Left ventricle myocardium inferior (tissue), 1 donor: ENCODE measurements around the gene GRIK4. TPM values are rescaled to one million over a fixed set of nuclear protein-coding genes. Genes with fewer than 3 reads are reported as not detected.

Source experiments
- DNase-seq: peaks from one replicate; pipeline ENCODE4 v3.0.0-alpha.2; 2020
- H3K27ac ChIP-seq: fragments of 200-600 bp; replicated peaks from 2 replicates; pipeline ENCODE4 v1.8.0; 2021
- H3K27me3 ChIP-seq: fragments of 200-600 bp; 2 replicates; pipeline ENCODE4 v1.8.0; 2021; ENCODE audit warnings: low read depth
- H3K36me3 ChIP-seq: fragments of 200-600 bp; 2 replicates; pipeline ENCODE4 v1.8.0; 2021
- H3K4me1 ChIP-seq: fragments of 200-600 bp; 2 replicates; pipeline ENCODE4 v1.8.0; 2021
- H3K4me3 ChIP-seq: fragments of 200-600 bp; 2 replicates; pipeline ENCODE4 v1.8.0; 2021; ENCODE audit warnings: mild to moderate bottlenecking, moderate library complexity
- H3K9me3 ChIP-seq: fragments of 200-600 bp; replicated peaks from 2 replicates; pipeline ENCODE4 v1.8.0; 2021
- CTCF ChIP-seq: fragments of 200-600 bp; IDR thresholded peaks from 2 replicates; pipeline ENCODE4 v1.8.0; 2021; ENCODE audit warnings: antibody characterized with exemption, mild to moderate bottlenecking, borderline replicate concordance
- intact Hi-C: fragments of 100-400 bp; cut with micrococcal nuclease; formaldehyde crosslinking; loops from one replicate; pipeline ENCODE4 v1.11.0; 2022
- total RNA-seq: library from RNA; stranded (reverse); fragmentation: NEBNext Ultra II Directional; extraction: Animal tissue kit (Norgen Biotek cat#: 25700); gene quantifications from one replicate; pipeline ENCODE4 v1.2.1, GENCODE V29; 2021
- donor health status: DM: no; HTN: yes; CAD: no; lungs with severe emphysema.

GRIK4 gene
- total RNA-seq, 1 donor from 2014 or later: 0.16 TPM

- intact Hi-C loops: loop anchor here (5.0 kb wide), 1 partner anchor 177 kb away; the partner anchor contains the start of gene GRIK4
- no peak overlapping the region for H3K4me3 ChIP-seq
- no peaks in the 10 kb centered on the region for H3K9me3 ChIP-seq
- H3K4me1 ChIP-seq: no peaks in the 10 kb centered on the region
- H3K27me3 ChIP-seq: peaks cover 72% of the 10 kb centered on the region
- no peak for TF ChIP-seq CTCF
- no peak for DNase-seq
- H3K27ac ChIP-seq: no peak overlapping the region
- no peaks in the 10 kb centered on the region for H3K36me3 ChIP-seq
Observed at GRCh38 chr11:120689596-120690275, 178.2 kb downstream of the GRIK4 start.

GRCh38 chr11:120690406-120690805 lies 178.9 kb downstream of the GRIK4 start:
- H3K36me3 ChIP-seq: no peaks in the 10 kb centered on the region
- DNase-seq: no peak
- no peaks in the 10 kb centered on the region for H3K9me3 ChIP-seq
- no peak overlapping the region for H3K4me3 ChIP-seq
- TF ChIP-seq CTCF: no peak
- intact Hi-C loops: no loop called here
- peaks cover 67% of the 10 kb centered on the region for H3K27me3 ChIP-seq
- no peak overlapping the region for H3K27ac ChIP-seq
- no peaks in the 10 kb centered on the region for H3K4me1 ChIP-seq

- intact Hi-C loops: no loop called here
- Histone ChIP-seq H3K9me3 (no peaks in the 10 kb centered on the region), H3K4me3 (no peak overlapping the region), H3K4me1 (no peaks in the 10 kb centered on the region), H3K27ac (no peak overlapping the region), H3K36me3 (no peaks in the 10 kb centered on the region), H3K27me3 (peaks cover 74% of the 10 kb centered on the region)
- DNase-seq: no peak
- no peak for TF ChIP-seq CTCF
Observed at GRCh38 chr11:120694726-120695125, 183.2 kb downstream of the GRIK4 start.

- no peaks in the 10 kb centered on the region for H3K36me3 ChIP-seq
- peaks cover 69% of the 10 kb centered on the region for H3K27me3 ChIP-seq
- intact Hi-C loops: no loop called here
- H3K9me3 ChIP-seq: no peaks in the 10 kb centered on the region
- TF ChIP-seq CTCF: no peak
- H3K4me1 ChIP-seq: no peaks in the 10 kb centered on the region
- H3K27ac ChIP-seq: no peak overlapping the region
- no peak overlapping the region for H3K4me3 ChIP-seq
- no peak for DNase-seq
Observed at GRCh38 chr11:120695426-120695825, 183.9 kb downstream of the GRIK4 start.

GRCh38 chr11:120695939-120696338 lies 184.4 kb downstream of the GRIK4 start:
- H3K36me3 ChIP-seq: no peaks in the 10 kb centered on the region
- intact Hi-C loops: no loop called here
- H3K9me3 ChIP-seq: no peaks in the 10 kb centered on the region
- H3K27me3 ChIP-seq: peaks cover 69% of the 10 kb centered on the region
- H3K4me3 ChIP-seq: no peak overlapping the region
- no peak for DNase-seq
- no peaks in the 10 kb centered on the region for H3K4me1 ChIP-seq
- no peak overlapping the region for H3K27ac ChIP-seq
- TF ChIP-seq CTCF: no peak
